Activated naive CD8-positive, alpha-beta T cell treated with anti-CD3 and anti-CD28 coated beads, Interleukin-2, amount 10 ng/mL, durations not matched to agents 7 days and 5 days (primary cell): ENCODE results near the gene UMOD. TPM values are rescaled to one million over a fixed set of nuclear protein-coding genes. Genes with fewer than 3 reads are reported as not detected.
"Not testable (repeated sequence)": the region's sequence is repeated elsewhere in the genome, so short reads cannot be mapped to it uniquely, and the experiment has no call there.

Experiments used
- ATAC-seq: fragments of 150-1000 bp; cut with Tn5 transposase; one replicate; pipeline ENCODE4 v1.10.0; 2021; ENCODE audit warnings: low read depth, moderate library complexity
- POLR2A ChIA-PET: fragments of 350-600 bp; sonication (Branson Sonifier 250); formaldehyde crosslinking; loops from one replicate; lab custom pipeline; 2021; ENCODE audit warnings: antibody characterized with exemption; lab: Charles Lee
- DNase-seq: peaks from one replicate; pipeline ENCODE4 v3.0.0; 2021
- H3K27ac Mint-ChIP-seq: one replicate; pipeline ENCODE4 v1.8.0; 2022; ENCODE audit warnings: mild to moderate bottlenecking, mixed read lengths
- H3K27me3 Mint-ChIP-seq: one replicate; pipeline ENCODE4 v1.8.0; 2022; ENCODE audit warnings: mild to moderate bottlenecking, moderate library complexity, mixed read lengths
- H3K36me3 Mint-ChIP-seq: one replicate; pipeline ENCODE4 v1.8.0; 2021; ENCODE audit warnings: mild to moderate bottlenecking, mixed read lengths
- H3K4me1 Mint-ChIP-seq: one replicate; pipeline ENCODE4 v1.8.0; 2021; ENCODE audit warnings: mixed read lengths
- H3K4me3 Mint-ChIP-seq: one replicate; pipeline ENCODE4 v1.8.0; 2022; ENCODE audit warnings: mild to moderate bottlenecking, moderate library complexity, mixed read lengths
- H3K9me3 Mint-ChIP-seq: one replicate; pipeline ENCODE4 v1.8.0; 2021; ENCODE audit warnings: mixed read lengths
- total RNA-seq, 2 experiments: library from RNA; stranded (reverse); gene quantifications; one replicate each; pipeline ENCODE4 v1.2.3, GENCODE V29; 2021

UMOD gene
- total RNA-seq, 2 experiments from 2014 or later, result not detected

DNA sequence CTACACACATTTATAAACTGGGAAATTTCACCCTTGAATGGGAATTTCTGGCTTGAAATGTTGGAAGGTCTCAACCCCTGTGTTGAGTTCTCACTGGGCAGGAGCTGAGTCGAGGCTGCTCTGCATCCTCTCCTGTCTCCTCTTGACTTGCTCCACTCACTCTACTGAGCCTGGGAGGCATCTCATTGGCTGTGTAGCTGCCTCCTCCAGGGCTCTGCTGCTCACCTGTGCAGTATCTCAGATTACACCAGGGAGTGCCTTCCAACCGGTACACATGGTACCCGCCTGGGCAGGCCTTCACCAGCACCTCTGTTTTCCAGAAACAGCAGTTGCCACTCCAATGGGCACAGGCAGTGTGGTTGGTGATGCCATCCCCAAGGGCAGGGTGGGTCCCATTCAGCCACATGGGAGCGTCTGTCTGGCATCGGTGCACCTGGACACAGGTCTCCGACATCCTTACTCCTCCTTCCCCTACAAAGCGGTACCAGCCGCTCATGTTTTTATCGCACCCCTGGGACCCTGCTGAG is 28.9 kb downstream of the UMOD start:
- POLR2A ChIA-PET, result no interaction called here
- Mint-ChIP-seq H3K4me3 (no peak overlapping the region), H3K4me1 (no peaks in the 10 kb centered on the region), H3K27me3 (no peaks in the 10 kb centered on the region), H3K36me3 (no peaks in the 10 kb centered on the region), H3K27ac (no peak overlapping the region), H3K9me3 (no peaks in the 10 kb centered on the region)
- no peak for ATAC-seq
- DNase-seq, result no peak

DNA sequence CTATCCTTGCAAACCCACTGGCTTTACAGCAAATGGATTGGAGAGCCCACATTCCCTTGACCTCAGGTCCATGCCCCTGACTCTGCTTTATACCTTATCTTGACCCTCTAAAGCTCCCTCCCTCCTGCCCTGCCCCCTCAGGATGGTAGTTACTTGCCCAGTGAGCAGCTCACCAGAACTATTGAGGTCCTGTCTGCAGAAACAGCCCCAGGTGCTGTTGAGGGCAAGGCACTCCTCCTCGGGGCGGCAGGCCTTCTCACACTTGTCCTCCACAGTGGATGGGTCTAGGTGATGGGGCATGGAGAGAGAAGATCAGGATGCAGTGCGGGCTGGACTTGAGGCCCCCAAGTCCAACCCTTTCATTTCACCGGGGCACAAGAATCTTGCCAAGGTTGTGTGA is 29.8 kb downstream of the UMOD start:
- POLR2A ChIA-PET, result no interaction called here
- ATAC-seq, result no peak

DNA sequence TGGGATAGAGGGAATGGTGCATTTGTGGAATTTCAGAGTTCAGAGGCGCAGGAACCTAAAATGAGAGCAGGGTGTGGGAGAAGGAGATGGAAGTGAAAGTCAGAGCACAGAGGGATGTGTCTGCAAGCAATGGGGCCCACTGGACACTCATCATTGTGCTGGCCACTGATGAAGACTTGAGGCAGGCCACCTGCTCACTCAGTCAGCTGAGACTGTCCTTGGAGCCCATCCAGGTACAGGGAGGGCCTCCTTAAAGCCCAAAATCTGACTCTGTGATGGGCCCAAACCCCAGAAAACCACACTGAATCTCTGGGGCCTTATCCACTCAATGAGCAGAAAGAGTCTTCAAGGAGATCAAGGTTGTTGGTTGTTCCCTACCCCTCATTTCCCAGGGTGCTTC is 30.8 kb downstream of the UMOD start:
- H3K36me3 Mint-ChIP-seq, result no peaks in the 10 kb centered on the region
- H3K9me3 Mint-ChIP-seq, result no peaks in the 10 kb centered on the region
- DNase-seq (no peak), ATAC-seq (no peak)
- no peak overlapping the region for H3K27ac Mint-ChIP-seq
- no peaks in the 10 kb centered on the region for H3K4me1 Mint-ChIP-seq
- POLR2A ChIA-PET, result no interaction called here
- peaks cover 1% of the 10 kb centered on the region for H3K27me3 Mint-ChIP-seq
- no peak overlapping the region for H3K4me3 Mint-ChIP-seq

More for the DNA sequence above, 29.8 kb downstream of the UMOD start:
- no peak for DNase-seq
- no peak overlapping the region for H3K27ac Mint-ChIP-seq
- H3K4me1 Mint-ChIP-seq, result no peaks in the 10 kb centered on the region
- H3K27me3 Mint-ChIP-seq, result no peaks in the 10 kb centered on the region
- H3K36me3 Mint-ChIP-seq, result no peaks in the 10 kb centered on the region
- H3K9me3 Mint-ChIP-seq, result no peaks in the 10 kb centered on the region
- H3K4me3 Mint-ChIP-seq, result no peak overlapping the region

DNA sequence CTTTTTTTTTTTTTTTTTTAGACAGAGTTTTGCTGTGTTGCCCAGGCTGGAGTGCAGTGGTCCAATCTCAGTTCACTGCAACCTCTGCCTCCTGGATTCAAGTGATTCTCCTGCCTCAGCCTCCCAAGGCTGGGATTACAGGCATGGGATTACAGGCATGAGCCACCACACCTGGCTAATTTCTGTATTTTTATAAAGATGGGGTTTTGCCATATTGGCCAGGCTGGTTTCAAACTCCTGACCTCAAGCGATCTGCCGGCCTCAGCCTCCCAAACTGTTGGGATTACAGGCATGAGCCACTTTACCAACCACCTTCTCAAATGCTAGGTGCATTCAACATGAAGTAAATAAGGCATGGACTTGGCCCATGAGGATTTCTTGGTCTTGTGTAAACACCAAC is 31.5 kb downstream of the UMOD start:
- H3K27me3 Mint-ChIP-seq, ATAC-seq, H3K36me3 Mint-ChIP-seq, DNase-seq, POLR2A ChIA-PET, H3K27ac Mint-ChIP-seq, H3K4me3 Mint-ChIP-seq, H3K4me1 Mint-ChIP-seq, H3K9me3 Mint-ChIP-seq: not testable (repeated sequence)

DNA sequence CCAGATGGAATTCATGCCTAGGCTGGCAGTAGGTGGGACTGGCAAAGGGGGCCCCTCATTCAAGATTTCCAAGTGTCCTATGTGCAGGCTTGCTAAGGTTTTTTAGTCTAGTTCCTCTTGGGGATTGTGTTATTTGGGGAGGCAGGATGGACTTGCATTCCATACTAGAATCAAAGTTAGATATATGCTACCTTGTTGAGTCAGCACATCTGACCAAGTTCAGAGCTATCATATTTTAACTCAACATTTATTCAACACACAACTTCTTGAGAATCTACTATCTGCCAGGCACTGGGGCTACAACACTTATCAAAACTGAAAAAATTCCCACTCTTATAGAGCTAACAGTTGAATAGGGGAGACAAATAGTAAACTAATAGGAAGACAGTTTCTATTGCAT is 31.9 kb downstream of the UMOD start:
- H3K4me1 Mint-ChIP-seq, result no peaks in the 10 kb centered on the region
- no peaks in the 10 kb centered on the region for H3K9me3 Mint-ChIP-seq
- H3K36me3 Mint-ChIP-seq, result no peaks in the 10 kb centered on the region
- H3K4me3 Mint-ChIP-seq, result no peak overlapping the region
- ATAC-seq (no peak), DNase-seq (no peak)
- POLR2A ChIA-PET, result no interaction called here
- no peak overlapping the region for H3K27ac Mint-ChIP-seq
- peaks cover 2% of the 10 kb centered on the region for H3K27me3 Mint-ChIP-seq

DNA sequence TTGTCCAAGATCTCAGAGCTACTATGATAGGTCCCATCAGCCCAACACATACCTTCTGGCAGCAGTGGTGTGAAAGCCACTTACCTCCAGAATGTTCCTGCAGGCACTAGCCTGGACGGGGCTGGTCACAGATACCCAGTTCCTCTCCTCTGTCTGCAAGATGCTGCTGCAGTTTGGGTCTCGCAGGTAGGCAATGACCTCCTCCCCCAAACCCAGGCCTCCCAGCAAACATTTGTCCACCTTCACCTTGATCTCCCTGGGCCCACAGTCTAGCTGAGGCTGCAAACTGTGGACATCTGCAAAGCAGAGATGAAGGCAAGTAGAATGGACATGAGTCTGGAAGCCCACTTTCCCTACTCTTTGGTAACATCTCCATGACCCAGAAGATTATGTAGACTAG is 32.3 kb downstream of the UMOD start:
- POLR2A ChIA-PET, result no interaction called here
- ATAC-seq (no peak), DNase-seq (no peak)
- H3K27me3 Mint-ChIP-seq, result peaks cover 2% of the 10 kb centered on the region
- H3K36me3 Mint-ChIP-seq, result no peaks in the 10 kb centered on the region
- no peaks in the 10 kb centered on the region for H3K4me1 Mint-ChIP-seq
- no peak overlapping the region for H3K4me3 Mint-ChIP-seq
- no peaks in the 10 kb centered on the region for H3K9me3 Mint-ChIP-seq
- H3K27ac Mint-ChIP-seq, result no peak overlapping the region

DNA sequence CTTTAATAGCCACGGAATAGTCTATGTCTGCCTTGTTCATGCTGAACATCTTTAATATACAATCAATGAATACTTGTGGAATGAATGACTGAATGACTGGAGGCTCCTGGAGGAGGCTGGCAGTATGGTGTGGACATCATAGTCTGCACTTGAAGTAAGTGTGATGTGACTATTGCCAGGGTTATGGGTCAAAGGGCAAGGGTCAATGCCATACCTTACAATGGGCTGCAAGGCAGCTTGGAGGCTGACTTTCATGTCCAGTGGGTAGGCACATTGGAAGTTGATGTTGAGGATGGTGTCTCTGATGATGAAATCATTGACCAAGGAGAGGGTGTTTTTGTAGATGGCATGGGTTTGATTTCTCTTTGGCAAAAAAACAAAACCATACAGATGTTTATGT is 33.1 kb downstream of the UMOD start:
- ATAC-seq (no peak), DNase-seq (no peak)
- Mint-ChIP-seq H3K36me3 (no peaks in the 10 kb centered on the region), H3K9me3 (no peaks in the 10 kb centered on the region), H3K27me3 (peaks cover 2% of the 10 kb centered on the region), H3K4me1 (no peaks in the 10 kb centered on the region), H3K27ac (no peak overlapping the region), H3K4me3 (no peak overlapping the region)
- POLR2A ChIA-PET, result no interaction called here

DNA sequence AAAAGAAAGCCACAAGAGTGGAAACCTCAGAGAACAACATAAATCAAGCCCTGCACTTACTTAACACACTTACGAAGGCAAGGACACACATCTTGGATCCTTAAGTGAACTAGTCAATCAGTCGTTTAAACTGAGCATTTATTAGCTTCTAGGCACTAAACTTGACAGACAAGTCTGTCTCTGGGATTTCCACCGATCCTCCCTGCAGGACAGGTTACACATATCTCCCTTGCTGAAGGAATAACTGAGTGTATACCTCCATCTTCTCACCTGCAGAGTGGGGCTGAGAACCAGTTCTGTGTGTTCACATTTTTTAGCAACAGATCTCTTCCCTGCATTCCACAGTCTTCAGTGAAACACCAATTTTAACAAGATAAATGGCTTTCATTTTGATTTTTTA is 34.1 kb downstream of the UMOD start:
- DNase-seq, result no peak
- POLR2A ChIA-PET, result no interaction called here
- Mint-ChIP-seq H3K27ac (no peak overlapping the region), H3K4me3 (no peak overlapping the region), H3K36me3 (no peaks in the 10 kb centered on the region), H3K9me3 (no peaks in the 10 kb centered on the region), H3K27me3 (peaks cover 2% of the 10 kb centered on the region), H3K4me1 (no peaks in the 10 kb centered on the region)
- no peak for ATAC-seq

DNA sequence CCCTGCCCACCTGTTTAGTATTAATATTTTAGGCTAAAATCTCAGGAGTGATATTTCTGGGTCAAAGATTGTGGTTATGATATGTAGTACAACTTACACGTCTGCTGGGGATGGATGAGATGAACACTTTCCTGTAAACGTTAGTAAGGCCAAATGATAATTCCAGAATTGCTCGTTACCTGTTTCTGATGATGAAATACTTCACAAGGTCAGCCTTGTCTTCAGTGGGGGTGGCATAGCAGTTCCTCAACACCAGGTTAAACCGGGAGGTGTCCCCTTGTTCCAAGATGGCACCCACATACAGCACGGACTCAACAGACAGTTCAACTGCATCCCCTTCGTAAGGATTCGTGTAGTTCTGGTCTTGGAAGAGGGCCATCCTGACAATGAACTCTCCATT is 34.5 kb downstream of the UMOD start:
- no peak for DNase-seq
- H3K27me3 Mint-ChIP-seq, result peaks cover 2% of the 10 kb centered on the region
- ATAC-seq, result no peak
- no peaks in the 10 kb centered on the region for H3K4me1 Mint-ChIP-seq
- no peak overlapping the region for H3K4me3 Mint-ChIP-seq
- POLR2A ChIA-PET, result no interaction called here
- no peak overlapping the region for H3K27ac Mint-ChIP-seq
- H3K36me3 Mint-ChIP-seq, result no peaks in the 10 kb centered on the region
- no peaks in the 10 kb centered on the region for H3K9me3 Mint-ChIP-seq

DNA sequence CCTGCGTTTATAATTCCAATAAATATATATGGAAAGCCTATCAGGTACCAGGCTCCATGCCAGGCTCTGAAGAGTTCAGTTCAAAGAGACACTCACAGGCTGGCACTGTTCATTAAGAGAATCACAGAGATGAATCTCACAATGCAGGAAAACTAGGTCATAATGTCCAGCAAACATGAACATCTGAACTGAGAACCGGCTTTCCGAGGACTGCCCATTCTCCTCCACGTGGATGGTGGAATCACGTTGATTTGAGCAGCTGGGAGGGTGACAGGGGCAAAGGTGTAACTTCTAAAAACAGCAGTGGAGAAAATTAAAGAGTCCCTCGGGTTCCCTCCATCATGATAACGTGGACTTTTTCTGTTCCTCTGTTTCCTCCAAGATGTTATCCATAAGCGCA is 35.4 kb downstream of the UMOD start:
- ATAC-seq (no peak), DNase-seq (no peak)
- POLR2A ChIA-PET, result no interaction called here
- Mint-ChIP-seq H3K27me3 (peaks cover 4% of the 10 kb centered on the region), H3K4me3 (no peak overlapping the region), H3K9me3 (no peaks in the 10 kb centered on the region), H3K36me3 (no peaks in the 10 kb centered on the region), H3K27ac (no peak overlapping the region), H3K4me1 (no peaks in the 10 kb centered on the region)

DNA sequence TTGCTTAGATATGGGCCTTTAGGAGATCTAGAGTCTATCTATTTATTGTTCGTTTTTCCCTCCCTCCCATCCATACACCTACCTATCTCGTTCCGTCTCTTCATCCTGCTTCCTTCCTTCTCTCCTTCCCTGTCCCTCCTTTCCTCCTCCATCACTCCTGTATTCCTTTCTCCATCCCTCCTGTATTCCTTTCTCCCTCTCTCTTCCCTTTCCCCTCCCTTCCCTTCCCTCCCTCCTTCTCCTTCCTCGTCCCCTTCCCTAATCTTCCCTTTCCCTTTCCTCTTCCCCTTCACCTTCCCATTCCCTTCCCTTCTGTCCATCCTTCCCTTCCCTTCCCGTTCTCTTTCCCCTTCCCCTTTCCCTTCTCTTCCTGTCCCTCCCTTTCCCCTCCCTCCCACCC is 35.8 kb downstream of the UMOD start:
- Mint-ChIP-seq H3K27me3 (peaks cover 4% of the 10 kb centered on the region), H3K9me3 (no peaks in the 10 kb centered on the region), H3K27ac (no peak overlapping the region), H3K4me1 (no peaks in the 10 kb centered on the region), H3K36me3 (no peaks in the 10 kb centered on the region), H3K4me3 (no peak overlapping the region)
- DNase-seq (no peak), ATAC-seq (no peak)
- POLR2A ChIA-PET, result no interaction called here

DNA sequence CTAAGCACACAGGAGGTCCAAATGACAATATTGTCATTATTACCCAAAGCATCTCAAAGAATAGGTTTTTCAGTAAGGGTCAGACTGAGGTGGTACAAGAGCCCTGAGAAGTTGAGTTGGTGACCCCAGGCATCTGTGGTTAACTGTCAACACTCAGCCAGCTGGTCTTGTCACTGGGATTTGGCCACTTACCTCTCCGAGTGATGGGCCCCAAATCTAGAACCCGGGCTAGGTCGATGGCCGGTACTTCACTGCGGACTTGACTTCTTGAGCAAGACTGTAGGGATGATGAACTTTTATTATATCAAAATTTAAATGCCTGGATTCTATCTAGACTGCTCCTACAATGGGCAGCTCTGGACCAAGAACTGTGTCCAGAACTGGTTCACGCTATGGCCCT is 36.8 kb downstream of the UMOD start:
- POLR2A ChIA-PET, result no interaction called here
- ATAC-seq (no peak), DNase-seq (no peak)
- Mint-ChIP-seq H3K9me3 (no peaks in the 10 kb centered on the region), H3K27me3 (peaks cover 4% of the 10 kb centered on the region), H3K36me3 (no peaks in the 10 kb centered on the region), H3K4me1 (no peaks in the 10 kb centered on the region), H3K27ac (no peak overlapping the region), H3K4me3 (no peak overlapping the region)

DNA sequence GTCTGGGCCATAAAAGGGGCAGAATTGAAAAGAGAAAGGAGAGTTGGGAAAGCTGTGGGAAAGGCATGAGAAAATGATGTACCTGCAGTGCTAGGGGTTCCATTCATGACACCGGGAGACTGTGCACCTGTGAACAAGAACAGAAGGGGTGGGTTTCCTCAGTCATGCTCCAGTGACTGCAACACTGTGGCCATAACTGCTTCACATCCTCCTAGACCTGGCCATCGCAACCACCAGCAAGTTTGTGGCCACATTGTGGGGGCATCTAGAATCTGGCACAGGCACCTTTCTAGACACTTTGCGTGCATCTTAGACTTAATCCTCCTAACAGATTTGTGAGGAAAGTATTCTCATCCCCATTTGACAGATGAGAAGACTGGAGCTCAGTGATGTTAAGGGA is 37.9 kb downstream of the UMOD start:
- Mint-ChIP-seq H3K4me3 (no peak overlapping the region), H3K27ac (no peak overlapping the region), H3K9me3 (no peaks in the 10 kb centered on the region), H3K27me3 (peaks cover 4% of the 10 kb centered on the region), H3K36me3 (no peaks in the 10 kb centered on the region), H3K4me1 (no peaks in the 10 kb centered on the region)
- no peak for ATAC-seq
- POLR2A ChIA-PET, result no interaction called here
- DNase-seq, result no peak

DNA sequence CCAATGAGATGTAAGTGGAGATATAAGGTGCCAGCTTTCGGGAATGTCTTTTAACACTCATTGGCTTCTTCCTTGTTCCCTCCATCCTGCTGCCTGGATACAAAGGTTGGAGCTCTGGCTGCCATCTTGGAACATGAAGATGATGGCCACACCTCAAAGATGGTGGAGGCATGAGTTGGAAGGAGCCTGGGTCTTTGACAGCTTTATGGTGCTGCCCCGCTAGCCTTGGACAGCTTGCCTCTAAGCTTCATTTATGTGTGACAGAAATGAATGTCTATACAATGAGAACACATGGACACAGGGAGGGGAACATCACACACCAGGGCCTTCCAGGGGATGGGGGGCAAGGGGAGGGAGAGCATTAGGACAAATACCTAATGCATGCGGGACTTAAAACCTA is 38.8 kb downstream of the UMOD start:
- Mint-ChIP-seq H3K4me3 (no peak overlapping the region), H3K27me3 (peaks cover 4% of the 10 kb centered on the region)
- ATAC-seq, result no peak

DNA sequence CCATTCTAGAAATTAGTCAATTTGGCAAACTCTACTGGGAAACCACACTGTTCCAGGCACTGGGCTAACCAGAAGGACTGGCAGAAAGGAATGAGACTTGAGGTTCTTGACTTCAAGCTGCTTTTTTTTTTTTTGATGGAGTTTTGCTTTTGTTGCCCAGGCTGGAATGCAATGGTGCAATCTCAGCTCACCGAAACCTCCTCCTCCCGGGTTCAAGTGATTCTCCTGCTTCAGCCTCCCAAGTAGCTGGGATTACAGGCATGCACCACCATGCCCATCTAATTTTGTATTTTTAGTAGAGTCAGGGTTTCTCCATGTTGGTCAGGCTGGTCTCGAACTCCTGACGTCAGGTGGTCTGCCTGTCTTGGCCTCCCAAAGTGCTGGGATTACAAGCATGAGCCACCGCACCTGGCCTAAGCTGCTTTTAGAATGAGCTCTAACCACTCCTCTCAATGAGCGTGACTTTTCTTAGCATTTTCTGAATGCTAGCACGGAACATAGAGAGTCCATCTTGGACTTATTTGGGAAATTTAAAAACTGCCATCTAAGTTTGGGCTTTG is 39.9 kb downstream of the UMOD start:
- H3K36me3 Mint-ChIP-seq, DNase-seq, H3K9me3 Mint-ChIP-seq, H3K4me3 Mint-ChIP-seq, ATAC-seq, H3K4me1 Mint-ChIP-seq, POLR2A ChIA-PET, H3K27ac Mint-ChIP-seq, H3K27me3 Mint-ChIP-seq: not testable (repeated sequence)

More for the DNA sequence above, 38.8 kb downstream of the UMOD start:
- H3K9me3 Mint-ChIP-seq, result no peaks in the 10 kb centered on the region
- no peak for DNase-seq
- no peak overlapping the region for H3K27ac Mint-ChIP-seq
- POLR2A ChIA-PET, result interaction anchor here (0.6 kb wide), 1 partner anchor 269 kb away, joined by 3 read pairs; no protein-coding TSS in a partner anchor
- no peaks in the 10 kb centered on the region for H3K36me3 Mint-ChIP-seq
- H3K4me1 Mint-ChIP-seq, result no peaks in the 10 kb centered on the region
